Thoracic aorta (tissue), 2 donors: ENCODE measurements around the gene CMTM1. TPM values are rescaled to one million over a fixed set of nuclear protein-coding genes. Genes with fewer than 3 reads are reported as not detected.
"Not testable (repeated sequence)": the region's sequence is repeated elsewhere in the genome, so short reads cannot be mapped to it uniquely, and the experiment has no call there.

Source experiments
- ATAC-seq: fragments of 150-250 bp; one replicate; pipeline ENCODE4 v1.8.0; 2017; ENCODE audit warnings: low read depth; ENCODE audit not compliant: insufficient number of reproducible peaks, low FRiP score
- DNase-seq: peaks from one replicate; pipeline ENCODE4 v3.0.0-alpha.2; 2020; ENCODE audit warnings: low spot score
- H3K27ac ChIP-seq, 2 donors: fragments of 200-600 bp; sonication (generic); 1 replicate in 1 of 2; 2 replicates in 1 of 2; pipeline ENCODE4 v1.5.1; 2016; ENCODE audit warnings: mild to moderate bottlenecking in 2 of 2, moderate library complexity in 2 of 2
- H3K27me3 ChIP-seq: fragments of 200-600 bp; sonication (generic); replicated peaks from 2 replicates; pipeline ENCODE4 v1.6.0; 2016; ENCODE audit warnings: mild to moderate bottlenecking; ENCODE audit not compliant: insufficient read depth
- H3K36me3 ChIP-seq: fragments of 200-600 bp; sonication (generic); one replicate; pipeline ENCODE4 v1.5.1; 2016
- H3K4me1 ChIP-seq, 2 donors: fragments of 200-600 bp; sonication (generic); 1 replicate in 1 of 2; 2 replicates in 1 of 2; pipeline versions ENCODE4 v1.5.1 to v1.6.0; 2016; ENCODE audit warnings: low read depth in 2 of 2, mild to moderate bottlenecking in 1 of 2; ENCODE audit not compliant: control insufficient read depth in 1 of 2
- H3K4me3 ChIP-seq: fragments of 200-600 bp; sonication (generic); 2 replicates; pipeline ENCODE4 v1.5.1; 2016; ENCODE audit warnings: mild to moderate bottlenecking
- H3K9me3 ChIP-seq: fragments of 200-600 bp; sonication (generic); 2 replicates; pipeline ENCODE4 v1.5.1; 2016
- CTCF ChIP-seq: fragments of 200-600 bp; sonication (generic); IDR thresholded peaks from one replicate; pipeline ENCODE4 v1.5.1; 2019; ENCODE audit warnings: antibody characterized with exemption
- total RNA-seq, 2 donors: library from RNA; depleted of rRNA; stranded (reverse); fragments of >200 nt; gene quantifications; one replicate each; pipeline versions ENCODE4 v1.1.0 to v1.2.3, GENCODE V29; 2016

CMTM1 gene
- total RNA-seq, 2 donors from 2014 or later: 0.81 to 7.5 TPM

- no peak for DNase-seq
These were observed 53.5 kb downstream of the CMTM1 start for GRCh38 chr16:66619534-66620428.

DNA sequence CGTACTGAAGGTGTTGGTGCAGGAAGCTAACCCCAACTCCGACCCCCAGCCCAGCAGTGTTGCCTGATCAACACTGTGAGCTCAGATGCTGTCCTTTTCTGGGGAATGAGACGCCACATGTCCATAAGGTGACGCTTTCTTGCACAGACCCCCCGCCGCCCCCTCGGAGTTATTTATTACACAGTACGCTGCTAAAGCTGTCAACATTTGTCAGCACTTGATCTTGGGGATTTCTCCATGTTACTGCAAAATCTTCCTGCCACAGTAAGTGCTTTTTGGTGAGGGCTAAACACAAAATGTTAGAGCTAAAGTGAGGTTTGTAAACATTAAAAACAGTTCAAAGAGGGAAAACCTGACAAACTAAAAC, 54.2 kb downstream of the CMTM1 start:
- H3K27ac ChIP-seq: no peak overlapping the region
- H3K4me3 ChIP-seq: no peak overlapping the region
- DNase-seq (no peak), ATAC-seq (no peak)
- H3K4me1 ChIP-seq: peaks cover 11 to 17% of the 10 kb centered on the region in 2 donors
- TF ChIP-seq CTCF: no peak
- H3K9me3 ChIP-seq: no peaks in the 10 kb centered on the region
- no peaks in the 10 kb centered on the region for H3K27me3 ChIP-seq
- H3K36me3 ChIP-seq: no peaks in the 10 kb centered on the region

More at GRCh38 chr16:66619534-66620428, 53.5 kb downstream of the CMTM1 start:
- Histone ChIP-seq H3K4me3 (no peak overlapping the region), H3K36me3 (no peaks in the 10 kb centered on the region), H3K9me3 (no peaks in the 10 kb centered on the region), H3K27me3 (no peaks in the 10 kb centered on the region), H3K4me1 (peaks cover 11 to 17% of the 10 kb centered on the region in 2 donors), H3K27ac (no peak overlapping the region)
- no peak for ATAC-seq
- TF ChIP-seq CTCF: no peak

- Histone ChIP-seq H3K27ac (no peak overlapping the region), H3K36me3 (no peaks in the 10 kb centered on the region), H3K4me3 (no peak overlapping the region), H3K4me1 (peaks cover 11 to 17% of the 10 kb centered on the region in 2 donors), H3K27me3 (no peaks in the 10 kb centered on the region), H3K9me3 (no peaks in the 10 kb centered on the region)
- ATAC-seq (no peak), DNase-seq (no peak)
- TF ChIP-seq CTCF: no peak
These were observed 55.7 kb downstream of the CMTM1 start for GRCh38 chr16:66621973-66622372.

GRCh38 chr16:66622863-66623262, 56.6 kb downstream of the CMTM1 start:
- H3K36me3 ChIP-seq: no peaks in the 10 kb centered on the region
- DNase-seq (no peak), ATAC-seq (no peak)
- no peaks in the 10 kb centered on the region for H3K27me3 ChIP-seq
- H3K4me3 ChIP-seq: no peak overlapping the region
- H3K4me1 ChIP-seq: peaks cover 11 to 15% of the 10 kb centered on the region in 2 donors
- TF ChIP-seq CTCF: no peak
- no peak overlapping the region for H3K27ac ChIP-seq
- H3K9me3 ChIP-seq: no peaks in the 10 kb centered on the region

DNA sequence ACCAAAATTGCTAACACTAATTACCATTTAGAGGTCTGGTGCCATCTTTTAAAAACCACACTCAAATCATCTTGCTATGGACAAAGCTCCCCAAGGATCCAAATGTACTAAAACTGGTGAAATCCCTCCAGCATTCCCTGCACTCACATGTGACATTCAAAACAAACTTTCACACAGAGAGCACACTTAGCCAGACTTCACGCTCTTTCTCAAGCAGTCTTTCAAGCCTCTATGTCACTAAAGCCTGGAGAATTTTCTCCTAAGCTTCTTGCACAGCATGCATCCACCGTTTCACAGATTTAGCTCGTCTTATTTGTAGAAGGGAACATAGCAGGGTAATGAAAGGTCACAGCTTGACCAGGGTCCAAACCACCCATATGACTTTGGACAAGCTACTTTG, 57.5 kb downstream of the CMTM1 start:
- Histone ChIP-seq H3K4me3 (no peak overlapping the region), H3K36me3 (no peaks in the 10 kb centered on the region), H3K9me3 (no peaks in the 10 kb centered on the region), H3K27ac (no peak overlapping the region), H3K4me1 (peaks cover 6 to 7% of the 10 kb centered on the region in 2 donors), H3K27me3 (no peaks in the 10 kb centered on the region)
- DNase-seq (no peak), ATAC-seq (no peak)
- TF ChIP-seq CTCF: no peak

- not testable (repeated sequence) for ATAC-seq, H3K27me3 ChIP-seq, H3K27ac ChIP-seq, H3K4me1 ChIP-seq, H3K36me3 ChIP-seq, H3K9me3 ChIP-seq, DNase-seq, H3K4me3 ChIP-seq
These were observed 61.6 kb downstream of the CMTM1 start for GRCh38 chr16:66627611-66628378.
